LNCaP clone FGC (cell line): ENCODE data around the gene SKIC2.
"Not testable (repeated sequence)": the region's sequence is repeated elsewhere in the genome, so short reads cannot be mapped to it uniquely, and the experiment has no call there.

Experiments
- DNase-seq: peaks from one replicate; pipeline ENCODE4 v3.0.0-alpha.2; 2011; ENCODE audit warnings: low read depth
- H3K4me3 ChIP-seq: 2 replicates; pipeline ENCODE4 v1.5.1; 2011; ENCODE audit warnings: mild to moderate bottlenecking, low read depth, low read length, control low read depth
- CTCF ChIP-seq: IDR thresholded peaks from 2 replicates; pipeline ENCODE4 v1.5.1; 2012; ENCODE audit warnings: mild to moderate bottlenecking; ENCODE audit not compliant: control insufficient read depth, insufficient read depth; ENCODE audit errors: extremely low read depth

Gene SKIC2

DNA sequence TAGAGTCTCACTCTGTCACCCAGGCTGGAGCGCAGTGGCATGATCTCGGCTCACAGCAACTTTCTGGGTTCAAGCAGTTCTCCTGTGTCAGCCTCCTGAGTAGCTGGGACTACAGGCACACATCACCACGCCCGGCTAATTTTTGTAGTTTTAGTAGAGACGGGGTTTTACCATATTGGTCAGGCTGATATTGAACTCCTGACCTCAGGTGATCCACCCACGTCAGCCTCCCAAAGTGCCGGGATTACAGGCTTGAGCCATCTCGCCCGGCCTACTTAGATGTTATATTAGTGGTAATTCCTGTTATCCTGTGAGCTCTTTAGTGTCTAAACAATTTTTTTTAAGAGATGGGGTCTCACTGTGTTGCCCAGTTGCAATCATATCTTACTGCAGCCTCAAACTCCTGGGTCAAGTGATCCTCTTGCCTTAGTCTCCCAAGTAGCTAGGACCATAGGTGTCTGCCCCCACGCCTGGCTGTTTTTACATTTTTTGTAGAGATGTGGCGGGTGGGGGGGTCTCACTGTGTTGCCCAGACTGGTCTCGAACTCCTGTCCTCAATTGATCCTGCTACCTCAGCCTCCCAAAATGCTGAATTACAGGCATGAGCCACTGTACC is 18.9 kb downstream of the SKIC2 start:
- H3K4me3 ChIP-seq: no peak overlapping the region
- no peak for DNase-seq
- no peak for TF ChIP-seq CTCF

- no peak for DNase-seq
- no peak overlapping the region for H3K4me3 ChIP-seq
- TF ChIP-seq CTCF: no peak
These were observed 19.9 kb downstream of the SKIC2 start for GRCh38 chr6:31978831-31979230.

- DNase-seq: no peak
- TF ChIP-seq CTCF: no peak
- H3K4me3 ChIP-seq: no peak overlapping the region
These were observed 20.4 kb downstream of the SKIC2 start for GRCh38 chr6:31979238-31979898.

- DNase-seq: not testable (repeated sequence)
These were observed 21.4 kb downstream of the SKIC2 start for GRCh38 chr6:31980195-31980876.

GRCh38 chr6:31980998-31981397 is 22.0 kb downstream of the SKIC2 start:
- H3K4me3 ChIP-seq, DNase-seq: not testable (repeated sequence)

More at GRCh38 chr6:31980195-31980876, 21.4 kb downstream of the SKIC2 start:
- not testable (repeated sequence) for H3K4me3 ChIP-seq

- not testable (repeated sequence) for H3K4me3 ChIP-seq
These were observed 22.8 kb downstream of the SKIC2 start, which contains the start of gene C4A for GRCh38 chr6:31981744-31982143. Gene C4A, plus strand, starts transcription at chr6:31982057. Its CDS starts 51 bp downstream, at chr6:31982108.

DNA sequence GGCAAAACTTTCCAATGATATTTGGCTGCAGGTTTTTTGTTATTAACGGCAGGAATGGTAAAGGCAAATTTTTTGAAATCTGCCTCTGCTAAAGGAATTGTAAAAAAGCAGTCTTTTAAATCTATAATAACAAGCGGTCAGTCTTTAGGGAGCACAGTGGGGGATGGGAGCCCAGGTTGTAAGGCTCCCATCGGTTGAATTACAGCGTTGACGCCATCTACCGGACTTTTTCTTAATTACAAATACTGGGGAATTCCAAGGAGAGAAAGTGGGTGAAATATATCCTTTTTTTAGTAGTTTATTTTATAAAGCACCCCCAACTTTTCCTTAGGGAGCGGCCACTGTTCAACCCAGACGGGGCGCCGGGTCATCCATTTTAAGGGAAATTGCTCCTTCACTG is 30.4 kb downstream of the SKIC2 start:
- DNase-seq, H3K4me3 ChIP-seq: not testable (repeated sequence)

More at GRCh38 chr6:31981744-31982143, 22.8 kb downstream of the SKIC2 start, which contains the start of gene C4A:
- not testable (repeated sequence) for DNase-seq

GRCh38 chr6:31994421-31994820 is 35.4 kb downstream of the SKIC2 start:
- not testable (repeated sequence) for H3K4me3 ChIP-seq, DNase-seq

- DNase-seq, H3K4me3 ChIP-seq: not testable (repeated sequence)
These were observed 37.4 kb downstream of the SKIC2 start for GRCh38 chr6:31996385-31996784.

- DNase-seq, H3K4me3 ChIP-seq: not testable (repeated sequence)
These were observed 43.7 kb downstream of the SKIC2 start for GRCh38 chr6:32002546-32003268.

GRCh38 chr6:32003301-32003700 is 44.3 kb downstream of the SKIC2 start:
- not testable (repeated sequence) for DNase-seq, H3K4me3 ChIP-seq

- DNase-seq, H3K4me3 ChIP-seq: not testable (repeated sequence)
These were observed 45.4 kb downstream of the SKIC2 start for GRCh38 chr6:32004393-32004792.

DNA sequence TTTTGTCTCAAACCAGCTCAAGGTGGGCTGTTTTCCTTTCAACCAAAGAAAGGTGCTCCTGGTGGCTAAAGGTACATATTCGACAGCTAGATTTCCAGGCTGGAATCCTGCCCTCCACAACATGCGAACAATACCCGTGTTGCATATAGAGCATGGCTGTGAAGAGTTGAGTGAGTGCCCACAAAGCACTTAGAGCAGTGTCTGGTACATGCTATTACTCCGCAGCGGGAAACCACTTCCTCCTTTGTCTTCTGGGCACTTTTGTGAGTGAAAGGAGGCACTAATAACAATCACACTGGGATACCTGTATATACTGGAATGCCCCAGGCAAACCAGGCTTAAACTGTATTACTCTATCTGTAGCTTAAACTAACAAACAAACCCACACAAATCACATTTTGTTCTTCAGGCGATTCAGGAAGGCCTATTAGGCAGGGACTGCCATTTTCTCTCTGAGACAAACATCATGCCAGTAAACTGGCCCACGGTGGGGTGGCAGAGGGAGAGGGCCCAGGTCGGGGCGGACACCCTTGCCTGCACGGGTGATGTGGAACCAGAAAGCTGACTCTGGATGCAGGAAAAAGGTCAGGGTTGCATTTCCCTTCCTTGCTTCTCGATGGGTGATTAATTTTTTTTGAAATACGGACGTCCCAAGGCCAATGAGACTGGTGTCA is 46.0 kb downstream of the SKIC2 start:
- DNase-seq, H3K4me3 ChIP-seq: not testable (repeated sequence)

GRCh38 chr6:32005538-32005880 is 46.5 kb downstream of the SKIC2 start:
- H3K4me3 ChIP-seq, DNase-seq: not testable (repeated sequence)
